HL-60 (cell line): ENCODE measurements around the gene BTBD9.

Experiments used
- DNase-seq, 2 experiments: peaks; one replicate each; pipeline ENCODE4 v3.0.0-alpha.2; 2010 to 2020; ENCODE audit warnings: low read depth in 1 of 2, low spot score in 1 of 2
- H3K27ac ChIP-seq: fragments of 250-450 bp; sonication (Bioruptor Pico); replicated peaks from 2 replicates; pipeline ENCODE4 v1.5.1; 2020; ENCODE audit warnings: mild to moderate bottlenecking, moderate library complexity
- H3K27me3 ChIP-seq: fragments of 250-450 bp; sonication (Bioruptor Pico); 2 replicates; pipeline ENCODE4 v1.5.1; 2021; ENCODE audit warnings: mild to moderate bottlenecking, moderate library complexity; ENCODE audit not compliant: insufficient read depth, poor library complexity, severe bottlenecking
- H3K4me3 ChIP-seq: replicated peaks from 2 replicates; pipeline ENCODE4 v1.5.1; 2011; ENCODE audit warnings: mild to moderate bottlenecking, control low read depth, low read length; ENCODE audit not compliant: insufficient read depth
- GABPA ChIP-seq: IDR thresholded peaks from 2 replicates; pipeline ENCODE4 v1.6.1; 2012; ENCODE audit warnings: low read depth
- POLR2AphosphoS5 ChIP-seq: IDR thresholded peaks from 2 replicates; pipeline ENCODE4 v1.6.1; 2012; ENCODE audit warnings: low read depth
- SPI1 ChIP-seq: IDR thresholded peaks from 2 replicates; pipeline ENCODE4 v1.6.1; 2012; ENCODE audit warnings: low read depth, mild to moderate bottlenecking, borderline replicate concordance
- TF ChIP-seq, protein P1 (sequence below): IDR thresholded peaks from 2 replicates; pipeline ENCODE4 v1.6.1; 2012; ENCODE audit warnings: low read depth; ENCODE audit not compliant: insufficient replicate concordance
- TF ChIP-seq, protein P2 (sequence below): IDR thresholded peaks from one replicate; pipeline ENCODE4 v1.5.1; 2011; ENCODE audit warnings: low read length, control low read depth, inconsistent platforms; ENCODE audit not compliant: insufficient read depth

BTBD9 gene

DNA sequence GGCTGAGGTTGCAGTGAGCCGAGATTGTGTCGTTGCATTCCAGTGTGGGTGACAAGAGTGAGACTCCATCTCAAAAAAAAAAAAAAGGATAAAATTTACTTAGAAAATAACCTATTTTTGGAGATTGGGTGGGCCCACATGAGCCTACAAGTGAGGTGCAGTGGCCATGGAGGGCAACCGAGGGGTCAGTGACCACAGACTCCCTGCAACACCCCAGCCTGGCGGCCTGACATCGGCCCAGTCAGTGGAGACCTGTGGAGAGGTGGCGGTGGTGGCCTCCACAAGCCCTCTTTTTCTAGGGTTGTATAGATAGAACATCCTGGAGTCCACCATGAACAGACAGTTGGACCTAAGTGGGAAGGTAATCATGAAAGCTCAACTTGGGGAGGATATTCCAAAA is 52.7 kb downstream of the BTBD9 start:
- no peak for DNase-seq
- Histone ChIP-seq H3K4me3 (no peak overlapping the region), H3K27ac (no peak overlapping the region), H3K27me3 (no peaks in the 10 kb centered on the region)
- TF ChIP-seq, protein P1, sequence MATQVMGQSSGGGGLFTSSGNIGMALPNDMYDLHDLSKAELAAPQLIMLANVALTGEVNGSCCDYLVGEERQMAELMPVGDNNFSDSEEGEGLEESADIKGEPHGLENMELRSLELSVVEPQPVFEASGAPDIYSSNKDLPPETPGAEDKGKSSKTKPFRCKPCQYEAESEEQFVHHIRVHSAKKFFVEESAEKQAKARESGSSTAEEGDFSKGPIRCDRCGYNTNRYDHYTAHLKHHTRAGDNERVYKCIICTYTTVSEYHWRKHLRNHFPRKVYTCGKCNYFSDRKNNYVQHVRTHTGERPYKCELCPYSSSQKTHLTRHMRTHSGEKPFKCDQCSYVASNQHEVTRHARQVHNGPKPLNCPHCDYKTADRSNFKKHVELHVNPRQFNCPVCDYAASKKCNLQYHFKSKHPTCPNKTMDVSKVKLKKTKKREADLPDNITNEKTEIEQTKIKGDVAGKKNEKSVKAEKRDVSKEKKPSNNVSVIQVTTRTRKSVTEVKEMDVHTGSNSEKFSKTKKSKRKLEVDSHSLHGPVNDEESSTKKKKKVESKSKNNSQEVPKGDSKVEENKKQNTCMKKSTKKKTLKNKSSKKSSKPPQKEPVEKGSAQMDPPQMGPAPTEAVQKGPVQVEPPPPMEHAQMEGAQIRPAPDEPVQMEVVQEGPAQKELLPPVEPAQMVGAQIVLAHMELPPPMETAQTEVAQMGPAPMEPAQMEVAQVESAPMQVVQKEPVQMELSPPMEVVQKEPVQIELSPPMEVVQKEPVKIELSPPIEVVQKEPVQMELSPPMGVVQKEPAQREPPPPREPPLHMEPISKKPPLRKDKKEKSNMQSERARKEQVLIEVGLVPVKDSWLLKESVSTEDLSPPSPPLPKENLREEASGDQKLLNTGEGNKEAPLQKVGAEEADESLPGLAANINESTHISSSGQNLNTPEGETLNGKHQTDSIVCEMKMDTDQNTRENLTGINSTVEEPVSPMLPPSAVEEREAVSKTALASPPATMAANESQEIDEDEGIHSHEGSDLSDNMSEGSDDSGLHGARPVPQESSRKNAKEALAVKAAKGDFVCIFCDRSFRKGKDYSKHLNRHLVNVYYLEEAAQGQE = no peak
- no peak for TF ChIP-seq POLR2AphosphoS5
- no peak for TF ChIP-seq SPI1
- TF ChIP-seq, protein P2, sequence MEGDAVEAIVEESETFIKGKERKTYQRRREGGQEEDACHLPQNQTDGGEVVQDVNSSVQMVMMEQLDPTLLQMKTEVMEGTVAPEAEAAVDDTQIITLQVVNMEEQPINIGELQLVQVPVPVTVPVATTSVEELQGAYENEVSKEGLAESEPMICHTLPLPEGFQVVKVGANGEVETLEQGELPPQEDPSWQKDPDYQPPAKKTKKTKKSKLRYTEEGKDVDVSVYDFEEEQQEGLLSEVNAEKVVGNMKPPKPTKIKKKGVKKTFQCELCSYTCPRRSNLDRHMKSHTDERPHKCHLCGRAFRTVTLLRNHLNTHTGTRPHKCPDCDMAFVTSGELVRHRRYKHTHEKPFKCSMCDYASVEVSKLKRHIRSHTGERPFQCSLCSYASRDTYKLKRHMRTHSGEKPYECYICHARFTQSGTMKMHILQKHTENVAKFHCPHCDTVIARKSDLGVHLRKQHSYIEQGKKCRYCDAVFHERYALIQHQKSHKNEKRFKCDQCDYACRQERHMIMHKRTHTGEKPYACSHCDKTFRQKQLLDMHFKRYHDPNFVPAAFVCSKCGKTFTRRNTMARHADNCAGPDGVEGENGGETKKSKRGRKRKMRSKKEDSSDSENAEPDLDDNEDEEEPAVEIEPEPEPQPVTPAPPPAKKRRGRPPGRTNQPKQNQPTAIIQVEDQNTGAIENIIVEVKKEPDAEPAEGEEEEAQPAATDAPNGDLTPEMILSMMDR = no peak
- TF ChIP-seq GABPA = no peak

DNA sequence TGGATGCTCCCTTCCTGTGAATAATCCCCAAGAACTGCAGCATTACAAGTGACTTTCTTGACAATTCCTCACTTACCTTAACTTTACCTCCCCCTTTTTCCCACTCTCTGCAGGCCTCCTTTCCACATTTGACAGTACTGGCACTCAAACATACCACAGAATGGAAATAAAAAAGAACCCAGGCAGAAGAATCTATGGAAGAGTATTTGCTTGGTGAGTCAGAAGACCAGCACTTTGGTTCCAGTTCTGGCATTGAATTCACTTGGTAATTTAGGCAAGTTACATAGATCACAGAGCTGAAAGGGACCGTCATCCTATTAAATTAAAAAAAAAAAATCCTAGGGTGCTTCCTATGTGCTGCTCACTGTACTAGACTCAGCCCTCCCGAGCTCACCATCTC is 55.0 kb downstream of the BTBD9 start:
- DNase-seq = no peak
- H3K27me3 ChIP-seq = no peaks in the 10 kb centered on the region
- H3K27ac ChIP-seq = no peak overlapping the region
- TF ChIP-seq POLR2AphosphoS5 = no peak
- TF ChIP-seq, protein P1 = no peak
- TF ChIP-seq SPI1 = no peak
- H3K4me3 ChIP-seq = no peak overlapping the region

DNA sequence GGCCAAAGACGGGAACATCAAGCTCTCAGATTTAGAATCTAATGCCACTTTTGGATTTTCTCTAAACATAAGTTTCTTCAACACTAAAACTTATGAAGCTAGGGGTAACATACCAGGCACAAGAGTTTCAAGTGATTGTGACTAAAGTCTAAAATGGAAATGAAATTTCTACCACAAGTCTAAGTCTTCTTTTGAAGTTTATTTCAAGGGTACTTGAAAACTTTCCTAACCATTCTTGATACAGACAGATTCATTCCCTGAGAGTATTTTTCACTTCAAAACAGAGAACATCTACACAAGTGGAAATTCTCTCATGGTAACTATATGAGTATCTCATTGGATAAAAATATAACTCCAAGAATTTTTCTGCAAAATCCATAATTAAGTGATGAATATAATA is 56.2 kb downstream of the BTBD9 start:
- TF ChIP-seq GABPA = no peak
- no peak for TF ChIP-seq SPI1
- TF ChIP-seq POLR2AphosphoS5 = no peak
- TF ChIP-seq, protein P1 = no peak
- TF ChIP-seq, protein P2 = no peak
- H3K27ac ChIP-seq = no peak overlapping the region

More for the DNA sequence above, 56.2 kb downstream of the BTBD9 start:
- no peak for DNase-seq
- Histone ChIP-seq H3K27me3 (no peaks in the 10 kb centered on the region), H3K4me3 (no peak overlapping the region)
